Uterus (tissue), 2 donors: ENCODE data around the gene NCAM1.
"Not testable (repeated sequence)": the region's sequence is repeated elsewhere in the genome, so short reads cannot be mapped to it uniquely, and the experiment has no call there.

Experiments used
- POLR2A ChIP-seq, 2 donors: fragments of 450-650 bp; IDR thresholded peaks; one replicate each; pipeline ENCODE4 v1.6.1; 2016; ENCODE audit warnings: antibody characterized with exemption in 2 of 2, mild to moderate bottlenecking in 1 of 2, moderate library complexity in 1 of 2
- TF ChIP-seq, protein P1 (sequence below), 4 experiments: fragments of 200-600 bp in 2 of 4; fragments of 450-650 bp in 2 of 4; sonication (generic) in 2 of 4; IDR thresholded peaks; one replicate each; pipeline ENCODE4 v1.5.1; 2016 to 2019; ENCODE audit warnings: antibody characterized with exemption in 4 of 4, mild to moderate bottlenecking in 2 of 4, moderate library complexity in 1 of 4

DNA sequence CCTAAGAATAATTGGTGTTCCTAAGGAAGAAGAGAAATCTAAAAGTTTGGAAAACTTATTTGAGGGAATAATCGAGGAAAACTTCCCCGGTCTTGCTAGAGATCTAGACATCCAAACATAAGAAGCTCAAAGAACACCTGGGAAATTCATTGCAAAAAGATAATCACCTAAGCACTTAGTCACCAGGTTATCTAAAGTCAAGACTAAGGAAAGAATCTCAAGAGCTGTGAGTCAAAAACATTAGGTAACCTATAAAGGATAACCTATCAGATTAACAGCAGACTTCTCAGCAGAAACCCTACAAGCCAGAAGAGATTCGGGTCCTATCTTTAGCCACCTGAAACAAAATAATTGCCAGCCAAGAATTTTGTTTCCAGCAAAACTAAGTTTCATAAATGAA lies 337.3 kb downstream of the NCAM1 start:
- TF ChIP-seq, protein P1, sequence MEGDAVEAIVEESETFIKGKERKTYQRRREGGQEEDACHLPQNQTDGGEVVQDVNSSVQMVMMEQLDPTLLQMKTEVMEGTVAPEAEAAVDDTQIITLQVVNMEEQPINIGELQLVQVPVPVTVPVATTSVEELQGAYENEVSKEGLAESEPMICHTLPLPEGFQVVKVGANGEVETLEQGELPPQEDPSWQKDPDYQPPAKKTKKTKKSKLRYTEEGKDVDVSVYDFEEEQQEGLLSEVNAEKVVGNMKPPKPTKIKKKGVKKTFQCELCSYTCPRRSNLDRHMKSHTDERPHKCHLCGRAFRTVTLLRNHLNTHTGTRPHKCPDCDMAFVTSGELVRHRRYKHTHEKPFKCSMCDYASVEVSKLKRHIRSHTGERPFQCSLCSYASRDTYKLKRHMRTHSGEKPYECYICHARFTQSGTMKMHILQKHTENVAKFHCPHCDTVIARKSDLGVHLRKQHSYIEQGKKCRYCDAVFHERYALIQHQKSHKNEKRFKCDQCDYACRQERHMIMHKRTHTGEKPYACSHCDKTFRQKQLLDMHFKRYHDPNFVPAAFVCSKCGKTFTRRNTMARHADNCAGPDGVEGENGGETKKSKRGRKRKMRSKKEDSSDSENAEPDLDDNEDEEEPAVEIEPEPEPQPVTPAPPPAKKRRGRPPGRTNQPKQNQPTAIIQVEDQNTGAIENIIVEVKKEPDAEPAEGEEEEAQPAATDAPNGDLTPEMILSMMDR (IDR thresholded peaks at IDR 0.05), result not testable (repeated sequence)
- not testable (repeated sequence) for TF ChIP-seq POLR2A (IDR thresholded peaks at IDR 0.05)
